GM12874 (cell line): ENCODE measurements around the gene FGF14.

Source experiments
- TF ChIP-seq, protein P1 (sequence below): IDR thresholded peaks from 2 replicates; pipeline ENCODE4 v1.5.1; 2011; ENCODE audit warnings: low read depth, mild to moderate bottlenecking, control low read depth, low read length, moderate library complexity; ENCODE audit not compliant: insufficient read depth

FGF14 gene

GRCh38 chr13:101817898-101818297 lies 584.0 kb downstream of the FGF14 start:
- TF ChIP-seq, protein P1, sequence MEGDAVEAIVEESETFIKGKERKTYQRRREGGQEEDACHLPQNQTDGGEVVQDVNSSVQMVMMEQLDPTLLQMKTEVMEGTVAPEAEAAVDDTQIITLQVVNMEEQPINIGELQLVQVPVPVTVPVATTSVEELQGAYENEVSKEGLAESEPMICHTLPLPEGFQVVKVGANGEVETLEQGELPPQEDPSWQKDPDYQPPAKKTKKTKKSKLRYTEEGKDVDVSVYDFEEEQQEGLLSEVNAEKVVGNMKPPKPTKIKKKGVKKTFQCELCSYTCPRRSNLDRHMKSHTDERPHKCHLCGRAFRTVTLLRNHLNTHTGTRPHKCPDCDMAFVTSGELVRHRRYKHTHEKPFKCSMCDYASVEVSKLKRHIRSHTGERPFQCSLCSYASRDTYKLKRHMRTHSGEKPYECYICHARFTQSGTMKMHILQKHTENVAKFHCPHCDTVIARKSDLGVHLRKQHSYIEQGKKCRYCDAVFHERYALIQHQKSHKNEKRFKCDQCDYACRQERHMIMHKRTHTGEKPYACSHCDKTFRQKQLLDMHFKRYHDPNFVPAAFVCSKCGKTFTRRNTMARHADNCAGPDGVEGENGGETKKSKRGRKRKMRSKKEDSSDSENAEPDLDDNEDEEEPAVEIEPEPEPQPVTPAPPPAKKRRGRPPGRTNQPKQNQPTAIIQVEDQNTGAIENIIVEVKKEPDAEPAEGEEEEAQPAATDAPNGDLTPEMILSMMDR: no peak

DNA sequence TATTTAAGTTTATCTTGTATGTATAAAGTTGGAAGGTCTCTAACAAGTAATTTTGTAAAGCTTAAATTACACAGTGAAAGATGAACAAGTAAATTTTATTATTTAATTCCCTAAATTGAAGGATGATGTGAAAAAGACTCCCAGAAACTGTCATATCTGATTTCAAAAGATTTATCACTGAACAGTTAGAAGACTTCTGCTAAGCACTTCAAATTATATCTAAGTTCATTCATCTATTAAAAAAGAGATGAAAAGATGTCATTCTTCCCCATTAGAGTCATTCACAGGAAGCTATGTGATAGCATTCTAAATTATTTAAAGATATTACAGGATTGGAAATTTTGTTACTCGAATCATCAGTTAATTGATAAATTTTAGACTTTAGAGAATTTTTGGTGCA lies 590.0 kb downstream of the FGF14 start:
- TF ChIP-seq, protein P1: no peak

- TF ChIP-seq, protein P1: no peak
Measured at GRCh38 chr13:101811284-101811839, 590.5 kb downstream of the FGF14 start.

DNA sequence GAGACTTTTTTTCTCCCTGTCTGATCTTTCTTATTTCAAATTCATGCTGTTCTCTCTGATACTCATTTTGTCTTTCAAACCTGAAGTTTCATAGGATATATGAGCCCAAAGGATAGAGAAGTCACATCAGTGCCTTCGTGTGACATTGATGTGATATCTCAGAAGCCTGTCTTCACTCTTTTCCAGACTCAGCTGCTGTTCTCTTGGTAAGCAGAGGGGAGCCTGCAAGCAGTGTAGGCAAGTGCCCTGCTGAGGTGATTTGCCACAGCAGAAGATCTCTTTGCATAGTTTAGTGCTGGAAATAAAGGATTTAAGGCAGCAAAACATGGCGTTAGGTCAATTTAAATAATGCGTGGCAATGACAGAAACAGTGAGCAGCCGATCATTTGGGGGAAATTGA lies 602.7 kb downstream of the FGF14 start:
- TF ChIP-seq, protein P1: no peak

DNA sequence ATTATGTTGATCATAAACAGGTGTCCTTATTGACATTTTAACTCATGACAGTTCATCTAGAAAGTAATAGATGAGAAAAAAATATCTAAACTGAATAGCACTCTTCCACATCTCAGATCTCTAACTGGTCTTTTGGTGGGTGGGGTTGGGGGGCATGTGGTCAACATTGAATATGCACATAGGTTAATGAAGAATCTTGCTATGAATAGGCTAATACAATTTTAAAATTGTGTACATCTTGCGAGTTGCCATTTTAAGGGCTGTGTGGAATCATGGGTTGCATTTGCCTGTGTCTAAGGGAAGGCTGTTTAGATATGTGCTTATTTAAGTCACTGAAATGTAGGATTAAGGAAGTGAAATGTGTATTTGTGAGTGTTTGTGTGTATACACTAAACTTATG lies 603.4 kb downstream of the FGF14 start:
- TF ChIP-seq, protein P1: no peak

GRCh38 chr13:101795460-101795859 lies 606.4 kb downstream of the FGF14 start:
- TF ChIP-seq, protein P1: no peak

DNA sequence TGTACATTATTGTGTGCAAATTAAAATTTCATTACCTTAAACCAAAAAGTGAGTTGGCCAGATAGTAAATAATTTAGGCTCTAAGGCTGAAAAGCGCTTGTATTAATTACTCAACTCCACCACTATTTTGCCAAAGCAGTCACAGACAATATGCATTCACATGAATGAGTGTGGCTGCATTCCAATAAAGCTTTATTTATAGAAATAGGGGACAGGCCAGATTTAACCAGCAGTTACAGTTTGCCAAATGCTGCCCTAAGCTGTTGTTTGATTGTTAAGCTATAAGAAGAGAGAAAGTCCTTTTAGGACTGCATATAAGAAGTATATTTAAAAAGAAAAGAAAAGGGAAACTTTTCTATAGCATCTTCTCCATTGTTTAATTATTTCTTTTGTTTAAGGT lies 606.8 kb downstream of the FGF14 start:
- TF ChIP-seq, protein P1: no peak
